ENCODE measurements around the gene YRDC. TPM values are rescaled to one million over a fixed set of nuclear protein-coding genes. Genes with fewer than 3 reads are reported as not detected.

YRDC gene
- total and polyA plus RNA-seq, 9 of the 15 experiments (the other 6 are each of a cell fraction or from before 2014, with no cell fraction given): 11.1 to 58.5 (median 49.8) TPM

DNA sequence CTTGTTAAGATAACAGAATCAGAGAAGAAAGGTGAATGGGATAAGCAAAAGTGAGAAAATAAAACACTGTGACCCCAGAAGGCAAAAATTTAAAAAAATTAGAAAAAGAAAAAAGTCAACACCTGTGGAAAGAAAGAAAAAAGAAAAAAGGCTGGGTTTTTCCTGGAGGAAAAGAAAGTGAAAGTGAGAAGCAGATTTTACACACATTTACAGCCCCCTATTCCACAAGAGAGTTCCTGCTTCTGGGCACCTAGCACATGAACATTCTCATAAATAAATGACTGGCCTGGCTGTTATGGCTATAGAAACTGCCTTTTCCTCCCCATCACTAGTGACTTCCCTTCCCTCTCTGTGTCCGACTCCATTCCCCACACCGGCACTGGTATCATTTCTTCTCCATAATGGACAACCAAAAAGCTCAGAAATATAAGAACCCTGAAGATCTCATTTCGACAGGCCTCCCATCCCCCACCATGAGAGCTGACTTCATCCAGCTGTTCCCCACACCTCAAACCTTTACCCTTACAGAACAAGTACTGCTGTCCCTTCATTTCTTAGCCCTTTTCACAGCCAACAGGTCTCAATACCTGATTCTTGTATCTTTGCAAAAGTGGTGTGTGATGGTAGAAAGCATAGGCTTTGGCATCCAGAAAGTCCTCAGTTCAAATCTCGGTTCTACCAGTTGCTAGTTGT is 38.8 kb upstream of the YRDC start:
- POLR2A ChIA-PET: interaction anchor here (1.0 to 2.8 kb wide), 2 partner anchors 9 to 13 kb away, joined by 3 to 8 read pairs; partner anchors contain the start of gene MTF1
- in situ Hi-C loops (cut with MboI): no loop called here

More for the DNA sequence above, 38.8 kb upstream of the YRDC start:
- H3K4me3 ChIP-seq: no peak overlapping the region
- H3K4me1 ChIP-seq (replicated peaks in 1 of 2; ENCODE audit: control insufficient read depth in 2 of 2, insufficient read depth in 2 of 2, low read length in 2 of 2): peaks cover 0 to 20% of the 10 kb centered on the region in 2 experiments; a peak in 3 of 5 replicates
- 53% methylated on average over 4 of the region's 4 CpGs for WGBS (ENCODE audit: insufficient coverage, low coverage, missing lambda C conversion rate)
- no peak overlapping the region for H2AFZ ChIP-seq (ENCODE audit: low read depth, low read length)
- H3K27me3 ChIP-seq (ENCODE audit: control insufficient read depth in 2 of 2, insufficient read depth in 2 of 2, low read length in 2 of 2): no peaks in the 10 kb centered on the region
- no peak overlapping the region for H3K4me2 ChIP-seq (ENCODE audit: insufficient read depth, low read length)
- CTCF ChIA-PET (ENCODE audit: low intra/inter-chr PET ratio): no interaction called here
- intact Hi-C loops (cut with micrococcal nuclease): no loop called here
- H3K27ac ChIP-seq (ENCODE audit: extremely low read depth, low read depth, low read length): no peak overlapping the region
- H3K9me3 ChIP-seq (replicated peaks; ENCODE audit: control insufficient read depth, insufficient read depth, low read depth, low read length): no peaks in the 10 kb centered on the region
- ATAC-seq (no peak), FAIRE-seq (no peak), DNase-seq (ENCODE audit: extremely low read depth in 1 of 4, low spot score in 3 of 4) (no peak)
- H4K20me1 ChIP-seq (replicated peaks; ENCODE audit: control insufficient read depth, insufficient read depth, low read length): 0 out of 2 replicates have a peak, but pooled peaks cover 2% of the 10 kb centered on the region
- TF ChIP-seq POLR2B (IDR thresholded peaks at IDR 0.05; ENCODE audit: low read depth, partially characterized antibody) (no peak), FOXA1 (IDR thresholded peaks at IDR 0.05; ENCODE audit: borderline replicate concordance) (no peak)
- TF ChIP-seq, protein P1, sequence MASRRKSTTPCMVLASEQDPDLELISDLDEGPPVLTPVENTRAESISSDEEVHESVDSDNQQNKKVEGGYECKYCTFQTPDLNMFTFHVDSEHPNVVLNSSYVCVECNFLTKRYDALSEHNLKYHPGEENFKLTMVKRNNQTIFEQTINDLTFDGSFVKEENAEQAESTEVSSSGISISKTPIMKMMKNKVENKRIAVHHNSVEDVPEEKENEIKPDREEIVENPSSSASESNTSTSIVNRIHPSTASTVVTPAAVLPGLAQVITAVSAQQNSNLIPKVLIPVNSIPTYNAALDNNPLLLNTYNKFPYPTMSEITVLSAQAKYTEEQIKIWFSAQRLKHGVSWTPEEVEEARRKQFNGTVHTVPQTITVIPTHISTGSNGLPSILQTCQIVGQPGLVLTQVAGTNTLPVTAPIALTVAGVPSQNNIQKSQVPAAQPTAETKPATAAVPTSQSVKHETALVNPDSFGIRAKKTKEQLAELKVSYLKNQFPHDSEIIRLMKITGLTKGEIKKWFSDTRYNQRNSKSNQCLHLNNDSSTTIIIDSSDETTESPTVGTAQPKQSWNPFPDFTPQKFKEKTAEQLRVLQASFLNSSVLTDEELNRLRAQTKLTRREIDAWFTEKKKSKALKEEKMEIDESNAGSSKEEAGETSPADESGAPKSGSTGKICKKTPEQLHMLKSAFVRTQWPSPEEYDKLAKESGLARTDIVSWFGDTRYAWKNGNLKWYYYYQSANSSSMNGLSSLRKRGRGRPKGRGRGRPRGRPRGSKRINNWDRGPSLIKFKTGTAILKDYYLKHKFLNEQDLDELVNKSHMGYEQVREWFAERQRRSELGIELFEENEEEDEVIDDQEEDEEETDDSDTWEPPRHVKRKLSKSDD (conservative IDR thresholded peaks at IDR 0.05; ENCODE audit: low read length): no peak
- TF ChIP-seq, protein P2, sequence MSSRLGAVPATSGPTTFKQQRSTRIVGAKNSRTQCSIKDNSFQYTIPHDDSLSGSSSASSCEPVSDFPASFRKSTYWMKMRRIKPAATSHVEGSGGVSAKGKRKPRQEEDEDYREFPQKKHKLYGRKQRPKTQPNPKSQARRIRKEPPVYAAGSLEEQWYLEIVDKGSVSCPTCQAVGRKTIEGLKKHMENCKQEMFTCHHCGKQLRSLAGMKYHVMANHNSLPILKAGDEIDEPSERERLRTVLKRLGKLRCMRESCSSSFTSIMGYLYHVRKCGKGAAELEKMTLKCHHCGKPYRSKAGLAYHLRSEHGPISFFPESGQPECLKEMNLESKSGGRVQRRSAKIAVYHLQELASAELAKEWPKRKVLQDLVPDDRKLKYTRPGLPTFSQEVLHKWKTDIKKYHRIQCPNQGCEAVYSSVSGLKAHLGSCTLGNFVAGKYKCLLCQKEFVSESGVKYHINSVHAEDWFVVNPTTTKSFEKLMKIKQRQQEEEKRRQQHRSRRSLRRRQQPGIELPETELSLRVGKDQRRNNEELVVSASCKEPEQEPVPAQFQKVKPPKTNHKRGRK (tag; IDR thresholded peaks at IDR 0.05): peak; percentile 61
- no TSS peak for BruUV-seq (replicated peaks)
- H3K9ac ChIP-seq (ENCODE audit: insufficient read depth in 1 of 2, low read depth in 2 of 2, low read length in 2 of 2): no peak overlapping the region
- peaks cover 52% of the 10 kb centered on the region for H3K79me2 ChIP-seq (ENCODE audit: control insufficient read depth, insufficient read depth, low read length)
- H3K9me1 ChIP-seq (ENCODE audit: control insufficient read depth, insufficient read depth, low read length): no peaks in the 10 kb centered on the region
- H3K36me3 ChIP-seq (ENCODE audit: control insufficient read depth, insufficient read depth, low read length): peaks cover 38% of the 10 kb centered on the region; the same call in 2 of the 3 replicates
